Measurements from ENCODE around the gene GNAZ. TPM values are rescaled to one million over a fixed set of nuclear protein-coding genes. Genes with fewer than 3 reads are reported as not detected.

Gene GNAZ
- total RNA-seq, 1 experiment from 2014 or later, result 11.1 TPM

DNA sequence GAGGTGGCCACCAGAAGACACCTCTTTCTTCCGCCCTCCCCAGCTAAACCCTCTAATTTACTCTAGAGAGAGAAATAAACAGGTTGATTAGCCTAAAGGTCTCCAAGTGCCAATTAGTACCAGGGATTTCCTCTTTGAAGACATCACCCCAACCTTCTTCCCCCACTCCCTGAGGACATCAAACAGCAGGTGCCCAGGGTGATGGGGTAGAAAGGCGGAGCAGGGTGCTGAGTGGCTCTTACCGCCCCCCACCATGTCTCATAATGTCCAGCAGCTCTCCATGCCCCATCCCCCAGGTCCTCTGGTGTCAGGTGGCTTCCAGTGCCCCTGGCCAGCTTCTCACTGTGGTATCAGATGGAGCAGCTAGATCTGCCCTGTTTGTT is 5.3 kb upstream of the GNAZ start:
- Histone ChIP-seq H3K9me3 (ENCODE audit: control insufficient read depth in 1 of 2, insufficient read depth in 1 of 2, low read depth in 1 of 2, low read length in 2 of 2) (no peaks in the 10 kb centered on the region), H3K4me2 (ENCODE audit: low read length) (no peak overlapping the region), H3K4me3 (replicated peaks in 1 of 2; ENCODE audit: low read depth in 1 of 2, low read length in 2 of 2) (no peak overlapping the region), H3K27ac (ENCODE audit: low read depth, low read length) (no peak overlapping the region), H3K27me3 (ENCODE audit: insufficient read depth, low read length) (no peaks in the 10 kb centered on the region), H3K79me2 (ENCODE audit: insufficient read depth, low read length) (no peaks in the 10 kb centered on the region), H3K9ac (ENCODE audit: low read length) (no peak overlapping the region), H3K36me3 (ENCODE audit: control insufficient read depth in 1 of 2, insufficient read depth in 2 of 2, low read length in 2 of 2) (no peaks in the 10 kb centered on the region), H3K4me1 (ENCODE audit: control insufficient read depth in 1 of 2, insufficient read depth in 2 of 2, low read length in 2 of 2) (peaks cover 5 to 9% of the 10 kb centered on the region in 2 experiments; a peak in 2 of 4 replicates), H3K9me2 (ENCODE audit: insufficient read depth) (no peaks in the 10 kb centered on the region), H2AFZ (ENCODE audit: low read depth, low read length, poor library complexity, severe bottlenecking) (no peak overlapping the region), H4K20me1 (ENCODE audit: insufficient read depth) (no peaks in the 10 kb centered on the region)
- DNase-seq (ENCODE audit: low read depth, low spot score), result no peak
- ChIA-PET RAD21 (ENCODE audit: low non-redundant PET in 1 of 2, low total read pairs in 2 of 2, uncharacterized antibody in 2 of 2, unreplicated experiment in 2 of 2) (no interaction called here), POLR2A (interaction anchor here (1.0 kb wide), 1 partner anchor 20 kb away, joined by 4 read pairs; no protein-coding TSS in a partner anchor), CTCF (no interaction called here)
- no peak for ATAC-seq
- no peak for TF ChIP-seq CEBPB (IDR thresholded peaks at IDR 0.05; ENCODE audit: low read depth)
- no peak for TF ChIP-seq YY1 (IDR thresholded peaks at IDR 0.05; ENCODE audit: extremely low read depth, insufficient replicate concordance, low read depth, low read length)
- no peak for TF ChIP-seq TCF7L2 (IDR thresholded peaks at IDR 0.05; ENCODE audit: borderline replicate concordance, extremely low read depth, insufficient read depth, insufficient read length)
- no peak for TF ChIP-seq SIN3A (IDR thresholded peaks at IDR 0.05; ENCODE audit: low read depth)
- no peak for TF ChIP-seq ELF1 (IDR thresholded peaks at IDR 0.05; ENCODE audit: borderline replicate concordance, low read depth)
- TF ChIP-seq, protein P1, sequence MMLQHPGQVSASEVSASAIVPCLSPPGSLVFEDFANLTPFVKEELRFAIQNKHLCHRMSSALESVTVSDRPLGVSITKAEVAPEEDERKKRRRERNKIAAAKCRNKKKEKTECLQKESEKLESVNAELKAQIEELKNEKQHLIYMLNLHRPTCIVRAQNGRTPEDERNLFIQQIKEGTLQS (IDR thresholded peaks at IDR 0.05), result no peak
- TF ChIP-seq, protein P2, sequence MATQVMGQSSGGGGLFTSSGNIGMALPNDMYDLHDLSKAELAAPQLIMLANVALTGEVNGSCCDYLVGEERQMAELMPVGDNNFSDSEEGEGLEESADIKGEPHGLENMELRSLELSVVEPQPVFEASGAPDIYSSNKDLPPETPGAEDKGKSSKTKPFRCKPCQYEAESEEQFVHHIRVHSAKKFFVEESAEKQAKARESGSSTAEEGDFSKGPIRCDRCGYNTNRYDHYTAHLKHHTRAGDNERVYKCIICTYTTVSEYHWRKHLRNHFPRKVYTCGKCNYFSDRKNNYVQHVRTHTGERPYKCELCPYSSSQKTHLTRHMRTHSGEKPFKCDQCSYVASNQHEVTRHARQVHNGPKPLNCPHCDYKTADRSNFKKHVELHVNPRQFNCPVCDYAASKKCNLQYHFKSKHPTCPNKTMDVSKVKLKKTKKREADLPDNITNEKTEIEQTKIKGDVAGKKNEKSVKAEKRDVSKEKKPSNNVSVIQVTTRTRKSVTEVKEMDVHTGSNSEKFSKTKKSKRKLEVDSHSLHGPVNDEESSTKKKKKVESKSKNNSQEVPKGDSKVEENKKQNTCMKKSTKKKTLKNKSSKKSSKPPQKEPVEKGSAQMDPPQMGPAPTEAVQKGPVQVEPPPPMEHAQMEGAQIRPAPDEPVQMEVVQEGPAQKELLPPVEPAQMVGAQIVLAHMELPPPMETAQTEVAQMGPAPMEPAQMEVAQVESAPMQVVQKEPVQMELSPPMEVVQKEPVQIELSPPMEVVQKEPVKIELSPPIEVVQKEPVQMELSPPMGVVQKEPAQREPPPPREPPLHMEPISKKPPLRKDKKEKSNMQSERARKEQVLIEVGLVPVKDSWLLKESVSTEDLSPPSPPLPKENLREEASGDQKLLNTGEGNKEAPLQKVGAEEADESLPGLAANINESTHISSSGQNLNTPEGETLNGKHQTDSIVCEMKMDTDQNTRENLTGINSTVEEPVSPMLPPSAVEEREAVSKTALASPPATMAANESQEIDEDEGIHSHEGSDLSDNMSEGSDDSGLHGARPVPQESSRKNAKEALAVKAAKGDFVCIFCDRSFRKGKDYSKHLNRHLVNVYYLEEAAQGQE (IDR thresholded peaks at IDR 0.05; ENCODE audit: low read depth), result no peak
- no peak for TF ChIP-seq POLR2A (IDR thresholded peaks at IDR 0.05; ENCODE audit: borderline replicate concordance, extremely low read depth, insufficient read depth, insufficient read length)
- TF ChIP-seq ZFX (IDR thresholded peaks at IDR 0.05), result no peak
- TF ChIP-seq EZH2 (IDR thresholded peaks at IDR 0.05), result no peak
- TF ChIP-seq RAD21 (IDR thresholded peaks at IDR 0.05; ENCODE audit: low read depth), result no peak
- TF ChIP-seq FOSL1 (IDR thresholded peaks at IDR 0.05; ENCODE audit: low read depth), result no peak
- no peak for TF ChIP-seq SRF (IDR thresholded peaks at IDR 0.05; ENCODE audit: low read depth)
- no peak for TF ChIP-seq SP1 (IDR thresholded peaks at IDR 0.05; ENCODE audit: low read depth)
- TF ChIP-seq, protein P3, sequence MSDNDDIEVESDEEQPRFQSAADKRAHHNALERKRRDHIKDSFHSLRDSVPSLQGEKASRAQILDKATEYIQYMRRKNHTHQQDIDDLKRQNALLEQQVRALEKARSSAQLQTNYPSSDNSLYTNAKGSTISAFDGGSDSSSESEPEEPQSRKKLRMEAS (IDR thresholded peaks at IDR 0.05), result no peak
- TF ChIP-seq CTCF (IDR thresholded peaks at IDR 0.05 in 2 of 3, conservative IDR thresholded peaks at IDR 0.05 in 1 of 3; ENCODE audit: borderline replicate concordance in 1 of 3, insufficient read depth in 1 of 3, low read depth in 2 of 3, low read length in 2 of 3), result no peak
- no peak for TF ChIP-seq POLR2AphosphoS5 (IDR thresholded peaks at IDR 0.05; ENCODE audit: low read depth, low read length)
- no peak for TF ChIP-seq EZH2phosphoT487 (IDR thresholded peaks at IDR 0.05; ENCODE audit: borderline replicate concordance)
- TF ChIP-seq EGR1 (IDR thresholded peaks at IDR 0.05; ENCODE audit: low read depth), result no peak
- intact Hi-C loops (cut with micrococcal nuclease), result no loop called here
- BruUV-seq (replicated peaks), result no TSS peak

All from HCT116 (cell line).